MCF 10A (cell line): Measurements from ENCODE around the gene INSL3. TPM values are rescaled to one million over a fixed set of nuclear protein-coding genes. Genes with fewer than 3 reads are reported as not detected.

Experiments used
- BruUV-seq: library from RNA; stranded (reverse); fragments of 400-500 nt; replicated peaks from 2 replicates; lab custom pipeline; 2021; lab: Mats Ljungman, UMichigan
- CTCF ChIA-PET: fragments of 300-600 bp; sonication (Branson Sonifier 250); formaldehyde crosslinking; extraction: SDS; loops from one replicate; lab custom pipeline; 2021; ENCODE audit warnings: antibody characterized with exemption, inconsistent platforms; lab: Yijun Ruan, JAX
- POLR2A ChIA-PET: fragments of 300-600, 350-650 bp; sonication (Branson Sonifier 250); formaldehyde crosslinking; extraction: SDS; loops from one replicate; lab custom pipeline; 2020; ENCODE audit warnings: antibody characterized with exemption, inconsistent platforms; lab: Yijun Ruan, JAX
- DNase-seq: peaks from one replicate; pipeline ENCODE4 v3.0.0-alpha.2; 2018; ENCODE audit not compliant: unreplicated experiment
- H3K27ac Mint-ChIP-seq: one replicate; pipeline ENCODE4 v1.8.0; 2022; ENCODE audit warnings: mild to moderate bottlenecking, low read depth, mixed read lengths; ENCODE audit not compliant: unreplicated experiment
- H3K27me3 Mint-ChIP-seq: one replicate; pipeline ENCODE4 v1.8.0; 2022; ENCODE audit warnings: mixed read lengths; ENCODE audit not compliant: insufficient read depth, unreplicated experiment
- H3K36me3 Mint-ChIP-seq: one replicate; pipeline ENCODE4 v1.8.0; 2022; ENCODE audit warnings: mild to moderate bottlenecking, moderate library complexity, mixed read lengths; ENCODE audit not compliant: insufficient read depth, unreplicated experiment
- H3K4me1 Mint-ChIP-seq: one replicate; pipeline ENCODE4 v1.8.0; 2022; ENCODE audit warnings: mixed read lengths; ENCODE audit not compliant: insufficient read depth, unreplicated experiment
- H3K4me3 Mint-ChIP-seq: one replicate; pipeline ENCODE4 v1.8.0; 2022; ENCODE audit warnings: mild to moderate bottlenecking, moderate library complexity, mixed read lengths; ENCODE audit not compliant: unreplicated experiment
- H3K9me3 Mint-ChIP-seq: one replicate; pipeline ENCODE4 v1.8.0; 2022; ENCODE audit warnings: mixed read lengths; ENCODE audit not compliant: unreplicated experiment
- CTCF ChIP-seq: fragments of 200-600 bp; IDR thresholded peaks from one replicate; pipeline ENCODE4 v1.8.0; 2022; ENCODE audit warnings: antibody characterized with exemption, mild to moderate bottlenecking; ENCODE audit not compliant: unreplicated experiment
- intact Hi-C: fragments of 100-400 bp; cut with micrococcal nuclease; formaldehyde crosslinking; loops from 2 replicates; pipeline ENCODE4 v1.14.1; 2022
- total RNA-seq: library from RNA; stranded (reverse); gene quantifications from 2 replicates; pipeline ENCODE4 v1.2.3, GENCODE V29; 2022

INSL3 gene
- total RNA-seq, 1 experiment from 2014 or later = not detected

GRCh38 chr19:17797424-17798201 lies 23.7 kb downstream of the INSL3 start:
- TF ChIP-seq CTCF = no peak
- DNase-seq = peak; percentile 89
- no TSS peak for BruUV-seq
- Mint-ChIP-seq H3K9me3 (no peaks in the 10 kb centered on the region), H3K4me1 (peaks cover 13% of the 10 kb centered on the region), H3K36me3 (no peaks in the 10 kb centered on the region), H3K27me3 (no peaks in the 10 kb centered on the region), H3K27ac (peak overlapping the region; percentile 9), H3K4me3 (no peak overlapping the region)
- intact Hi-C loops = no loop called here
- POLR2A ChIA-PET = interaction anchor here (1.1 kb wide), 1 partner anchor 136 kb away, joined by 4 read pairs; no protein-coding TSS in a partner anchor
- CTCF ChIA-PET = interaction anchor here (0.6 to 1.0 kb wide), 3 partner anchors 14 to 302 kb away, joined by 3 to 5 read pairs (median 3); no protein-coding TSS in a partner anchor

- intact Hi-C loops = no loop called here
- ChIA-PET POLR2A (interaction anchor here (1.1 kb wide), 1 partner anchor 137 kb away, joined by 4 read pairs; no protein-coding TSS in a partner anchor), CTCF (interaction anchor here (0.6 to 1.0 kb wide), 2 partner anchors 13 to 31 kb away, joined by 3 to 5 read pairs; no protein-coding TSS in a partner anchor)
- no peak for DNase-seq
- BruUV-seq = no TSS peak
- Mint-ChIP-seq H3K9me3 (no peaks in the 10 kb centered on the region), H3K27me3 (no peaks in the 10 kb centered on the region), H3K4me1 (peaks cover 13% of the 10 kb centered on the region), H3K4me3 (no peak overlapping the region), H3K36me3 (no peaks in the 10 kb centered on the region), H3K27ac (peak overlapping the region; percentile 9)
- TF ChIP-seq CTCF = no peak
These were observed 24.4 kb downstream of the INSL3 start for GRCh38 chr19:17796838-17797423.

DNA sequence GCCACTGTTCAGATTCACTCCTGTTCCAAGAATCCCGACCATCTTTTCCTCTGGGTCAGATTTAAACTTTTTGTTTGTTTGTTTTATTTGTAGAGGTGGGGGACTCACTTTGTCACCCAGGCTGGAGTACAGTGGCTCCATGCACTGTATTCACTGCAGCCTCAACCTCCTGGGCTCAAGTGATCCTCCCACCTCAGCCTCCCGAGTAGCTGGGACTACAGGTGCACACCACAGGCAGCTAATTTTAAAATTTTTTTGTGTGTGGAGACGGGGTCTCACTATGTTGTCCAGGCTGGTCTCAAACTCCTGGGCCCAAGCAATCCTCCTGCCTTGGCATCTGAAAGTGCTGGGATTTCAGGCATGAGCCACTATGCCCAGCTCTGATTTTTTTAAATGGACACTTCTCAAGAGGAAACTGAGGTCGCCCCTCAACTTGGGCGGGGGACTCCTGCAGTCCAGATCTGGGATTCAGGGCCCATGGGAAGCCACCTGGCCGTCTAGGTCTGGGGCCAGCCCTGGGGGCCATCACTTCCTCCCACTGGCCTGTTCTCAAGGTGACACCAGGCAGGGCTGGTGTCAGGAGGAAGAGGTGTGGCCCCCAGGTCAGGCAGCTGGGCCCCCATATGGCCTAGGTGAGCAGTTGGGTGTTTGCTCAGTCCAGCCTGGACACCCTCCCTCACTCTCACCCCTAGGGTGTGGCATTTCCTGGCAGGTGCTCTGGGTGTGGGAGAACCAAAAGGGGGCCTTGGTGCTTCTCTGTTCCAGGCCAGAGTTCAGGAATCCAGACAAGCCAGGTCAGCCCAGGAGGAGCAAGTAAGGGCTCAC lies 25.1 kb downstream of the INSL3 start:
- no peaks in the 10 kb centered on the region for H3K36me3 Mint-ChIP-seq
- H3K9me3 Mint-ChIP-seq = no peaks in the 10 kb centered on the region
- no peak for TF ChIP-seq CTCF
- intact Hi-C loops = no loop called here
- ChIA-PET POLR2A (interaction anchor here (0.6 to 1.1 kb wide), 2 partner anchors 137 to 242 kb away, joined by 3 to 4 read pairs; no protein-coding TSS in a partner anchor), CTCF (interaction anchor here (0.9 to 3.1 kb wide), 6 partner anchors 12 to 412 kb away, joined by 3 to 23 read pairs (median 3); no protein-coding TSS in a partner anchor)
- peaks cover 18% of the 10 kb centered on the region for H3K4me1 Mint-ChIP-seq
- H3K27ac Mint-ChIP-seq = peak overlapping the region; percentile 9
- no peaks in the 10 kb centered on the region for H3K27me3 Mint-ChIP-seq
- DNase-seq = peak; percentile 54
- BruUV-seq = no TSS peak
- no peak overlapping the region for H3K4me3 Mint-ChIP-seq
